Medulla oblongata (tissue), 1 donor: Measurements from ENCODE around the gene NAV2.

Source experiments
- DNase-seq: peaks from one replicate; pipeline ENCODE4 v3.0.0-alpha.2; 2015; ENCODE audit errors: extremely low spot score

The NAV2 gene

GRCh38 chr11:20037396-20038153, 324.9 kb downstream of the NAV2 start:
- no peak for DNase-seq

- DNase-seq, result no peak
Observed at GRCh38 chr11:20038412-20038811, 325.8 kb downstream of the NAV2 start.

GRCh38 chr11:20038972-20039371, 326.3 kb downstream of the NAV2 start:
- DNase-seq, result no peak

- DNase-seq, result no peak
Observed at GRCh38 chr11:20041499-20041898, 328.9 kb downstream of the NAV2 start.

- DNase-seq, result no peak
Observed at GRCh38 chr11:20042045-20042639, 329.5 kb downstream of the NAV2 start.

- DNase-seq, result no peak
Observed at GRCh38 chr11:20042811-20043341, 330.2 kb downstream of the NAV2 start.

GRCh38 chr11:20043992-20044391, 331.4 kb downstream of the NAV2 start:
- DNase-seq, result no peak

- DNase-seq, result no peak
Observed at GRCh38 chr11:20045098-20045688, 332.6 kb downstream of the NAV2 start.

GRCh38 chr11:20046416-20046815, 333.8 kb downstream of the NAV2 start:
- DNase-seq, result no peak

- no peak for DNase-seq
Observed at GRCh38 chr11:20047006-20047768, 334.6 kb downstream of the NAV2 start.

GRCh38 chr11:20047769-20048154, 335.1 kb downstream of the NAV2 start:
- DNase-seq, result no peak

GRCh38 chr11:20048246-20048645, 335.6 kb downstream of the NAV2 start:
- DNase-seq, result no peak

GRCh38 chr11:20048707-20049106, 336.1 kb downstream of the NAV2 start:
- DNase-seq, result no peak

GRCh38 chr11:20049231-20049630, 336.6 kb downstream of the NAV2 start:
- DNase-seq, result no peak

- DNase-seq, result no peak
Observed at GRCh38 chr11:20050048-20050447, 337.4 kb downstream of the NAV2 start.

- no peak for DNase-seq
Observed at GRCh38 chr11:20050551-20051333, 338.1 kb downstream of the NAV2 start.

- no peak for DNase-seq
Observed at GRCh38 chr11:20051469-20052399, 339.1 kb downstream of the NAV2 start.

- no peak for DNase-seq
Observed at GRCh38 chr11:20053572-20053971, 340.9 kb downstream of the NAV2 start.

GRCh38 chr11:20054584-20054983, 341.9 kb downstream of the NAV2 start:
- no peak for DNase-seq

- no peak for DNase-seq
Observed at GRCh38 chr11:20055312-20055711, 342.7 kb downstream of the NAV2 start.
